ENCODE data around the gene HSH2D.
"Not testable (repeated sequence)": the region's sequence is repeated elsewhere in the genome, so short reads cannot be mapped to it uniquely, and the experiment has no call there.

HSH2D gene

GRCh38 chr19:16118489-16119033 is 24.9 kb upstream of the HSH2D start:
- H3K27ac ChIP-seq = peak overlapping the region; percentile 12
- POLR2A ChIA-PET (ENCODE audit: low non-redundant PET) = no interaction called here
- no peak for DNase-seq (ENCODE audit: low spot score)

GRCh38 chr19:16119075-16119857 is 24.2 kb upstream of the HSH2D start:
- H3K27ac ChIP-seq = 0 out of 2 replicates have a peak overlapping the region, but pooled peaks have one; percentile 5
- POLR2A ChIA-PET (ENCODE audit: low non-redundant PET); DNase-seq (ENCODE audit: low spot score): not testable (repeated sequence)
- CTCF ChIA-PET = interaction anchor here (0.5 kb wide), 1 partner anchor 60 kb away, joined by 3 read pairs; no protein-coding TSS in a partner anchor

More at GRCh38 chr19:16118489-16119033, 24.9 kb upstream of the HSH2D start:
- TF ChIP-seq CTCF (conservative IDR thresholded peaks at IDR 0.05; ENCODE audit: low read depth) = no peak
- CTCF ChIA-PET = no interaction called here

GRCh38 chr19:16121141-16121540 is 22.3 kb upstream of the HSH2D start:
- peak overlapping the region; percentile 5 for H3K27ac ChIP-seq

GRCh38 chr19:16121967-16122366 is 21.5 kb upstream of the HSH2D start:
- no peak for TF ChIP-seq CTCF (conservative IDR thresholded peaks at IDR 0.05; ENCODE audit: low read depth)
- DNase-seq (ENCODE audit: low spot score) = no peak
- H3K27ac ChIP-seq = no peak overlapping the region; the same call in 1 of the 2 replicates
- POLR2A ChIA-PET (ENCODE audit: low non-redundant PET) = no interaction called here
- CTCF ChIA-PET = no interaction called here

More at GRCh38 chr19:16121141-16121540, 22.3 kb upstream of the HSH2D start:
- POLR2A ChIA-PET (ENCODE audit: low non-redundant PET) = no interaction called here
- CTCF ChIA-PET = no interaction called here
- DNase-seq (ENCODE audit: low spot score) = no peak
- TF ChIP-seq CTCF (conservative IDR thresholded peaks at IDR 0.05; ENCODE audit: low read depth) = no peak

GRCh38 chr19:16124953-16125352 is 18.5 kb upstream of the HSH2D start:
- peak overlapping the region; percentile 14; the same call in 1 of the 2 replicates for H3K27ac ChIP-seq
- TF ChIP-seq CTCF (conservative IDR thresholded peaks at IDR 0.05; ENCODE audit: low read depth) = no peak
- no peak for DNase-seq (ENCODE audit: low spot score)
- ChIA-PET POLR2A (ENCODE audit: low non-redundant PET) (no interaction called here), CTCF (interaction anchor here (0.6 kb wide), 1 partner anchor 493 kb away, joined by 3 read pairs; no protein-coding TSS in a partner anchor)

GRCh38 chr19:16125737-16126495 is 17.6 kb upstream of the HSH2D start:
- POLR2A ChIA-PET (ENCODE audit: low non-redundant PET) = interaction anchor here (0.5 kb wide), 1 partner anchor 267 kb away, joined by 5 read pairs; no protein-coding TSS in a partner anchor
- peak overlapping the region; percentile 14 for H3K27ac ChIP-seq
- no peak for DNase-seq (ENCODE audit: low spot score)
- CTCF ChIA-PET = interaction anchor here (0.6 to 1.2 kb wide), 3 partner anchors 14 to 34 kb away, joined by 3 to 4 read pairs (median 3); partner anchors contain the start of gene RAB8A
- TF ChIP-seq CTCF (conservative IDR thresholded peaks at IDR 0.05; ENCODE audit: low read depth) = no peak
